Measurements from ENCODE around the gene NR4A1.

GRCh38 chr12:52022841-52023181 is 28.4 kb upstream of the NR4A1 start:
- TF ChIP-seq, protein P1, sequence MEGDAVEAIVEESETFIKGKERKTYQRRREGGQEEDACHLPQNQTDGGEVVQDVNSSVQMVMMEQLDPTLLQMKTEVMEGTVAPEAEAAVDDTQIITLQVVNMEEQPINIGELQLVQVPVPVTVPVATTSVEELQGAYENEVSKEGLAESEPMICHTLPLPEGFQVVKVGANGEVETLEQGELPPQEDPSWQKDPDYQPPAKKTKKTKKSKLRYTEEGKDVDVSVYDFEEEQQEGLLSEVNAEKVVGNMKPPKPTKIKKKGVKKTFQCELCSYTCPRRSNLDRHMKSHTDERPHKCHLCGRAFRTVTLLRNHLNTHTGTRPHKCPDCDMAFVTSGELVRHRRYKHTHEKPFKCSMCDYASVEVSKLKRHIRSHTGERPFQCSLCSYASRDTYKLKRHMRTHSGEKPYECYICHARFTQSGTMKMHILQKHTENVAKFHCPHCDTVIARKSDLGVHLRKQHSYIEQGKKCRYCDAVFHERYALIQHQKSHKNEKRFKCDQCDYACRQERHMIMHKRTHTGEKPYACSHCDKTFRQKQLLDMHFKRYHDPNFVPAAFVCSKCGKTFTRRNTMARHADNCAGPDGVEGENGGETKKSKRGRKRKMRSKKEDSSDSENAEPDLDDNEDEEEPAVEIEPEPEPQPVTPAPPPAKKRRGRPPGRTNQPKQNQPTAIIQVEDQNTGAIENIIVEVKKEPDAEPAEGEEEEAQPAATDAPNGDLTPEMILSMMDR (IDR thresholded peaks at IDR 0.05), result no peak
- TF ChIP-seq POLR2A (IDR thresholded peaks at IDR 0.05), result no peak
